IPS DF 6.9 (cell line): Measurements from ENCODE around the gene B3GAT1.

Experiments used
- DNase-seq: peaks from one replicate; pipeline ENCODE4 v3.0.0-alpha.2; 2013; ENCODE audit warnings: low read depth, low spot score
- H3K27ac ChIP-seq: one replicate; pipeline ENCODE4 v1.5.1; 2013; ENCODE audit warnings: low read length, control low read depth
- H3K27me3 ChIP-seq: 2 replicates; pipeline ENCODE4 v1.6.1; 2013; ENCODE audit warnings: mild to moderate bottlenecking, low read length; ENCODE audit not compliant: control insufficient read depth, insufficient read depth
- H3K36me3 ChIP-seq: 2 replicates; pipeline ENCODE4 v1.6.1; 2013; ENCODE audit warnings: low read length; ENCODE audit not compliant: control insufficient read depth, insufficient read depth
- H3K4me1 ChIP-seq: 2 replicates; pipeline ENCODE4 v1.6.1; 2013; ENCODE audit warnings: low read length; ENCODE audit not compliant: control insufficient read depth, insufficient read depth
- H3K4me3 ChIP-seq: 2 replicates; pipeline ENCODE4 v1.5.1; 2013; ENCODE audit warnings: mild to moderate bottlenecking, low read length
- H3K9me3 ChIP-seq: 2 replicates; pipeline ENCODE4 v1.6.1; 2013; ENCODE audit warnings: low read length, inconsistent platforms; ENCODE audit not compliant: control insufficient read depth, insufficient read depth
- WGBS: extraction: QIAGEN DNeasy Blood & Tissue Kit; methylation state at CpG from one replicate; pipeline ENCODE4 v1.1.7; 2013; ENCODE audit warnings: mixed read lengths, missing lambda C conversion rate; ENCODE audit not compliant: insufficient read length, insufficient coverage; 5-methylcytosine and 5-hydroxymethylcytosine counted together

Gene B3GAT1

DNA sequence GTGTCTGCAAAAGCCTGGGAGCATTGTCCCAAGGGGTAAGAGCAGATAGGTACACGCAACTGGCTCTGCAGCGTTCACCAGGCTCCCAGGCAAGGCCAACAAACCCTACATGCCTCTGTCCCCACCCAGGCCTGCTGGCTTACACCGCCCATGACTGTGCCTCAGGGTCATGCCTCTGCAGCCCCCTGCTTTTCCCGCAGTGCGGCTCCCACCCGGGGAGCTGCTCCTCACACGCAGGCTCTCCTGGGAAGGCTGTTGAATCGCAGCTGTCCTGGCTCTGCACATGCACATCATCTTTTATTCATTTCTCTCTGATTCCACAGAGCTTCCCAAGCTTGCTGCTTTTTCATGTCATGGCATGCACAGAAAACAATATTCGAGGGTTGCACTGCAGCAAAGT, 29.2 kb upstream of the B3GAT1 start:
- Histone ChIP-seq H3K27ac (no peak overlapping the region), H3K9me3 (no peaks in the 10 kb centered on the region), H3K36me3 (no peaks in the 10 kb centered on the region), H3K4me1 (peaks cover 3% of the 10 kb centered on the region), H3K4me3 (no peak overlapping the region), H3K27me3 (no peaks in the 10 kb centered on the region)
- WGBS, result no CpG with 5 or more reads among the region's 9 CpGs
- DNase-seq, result no peak

DNA sequence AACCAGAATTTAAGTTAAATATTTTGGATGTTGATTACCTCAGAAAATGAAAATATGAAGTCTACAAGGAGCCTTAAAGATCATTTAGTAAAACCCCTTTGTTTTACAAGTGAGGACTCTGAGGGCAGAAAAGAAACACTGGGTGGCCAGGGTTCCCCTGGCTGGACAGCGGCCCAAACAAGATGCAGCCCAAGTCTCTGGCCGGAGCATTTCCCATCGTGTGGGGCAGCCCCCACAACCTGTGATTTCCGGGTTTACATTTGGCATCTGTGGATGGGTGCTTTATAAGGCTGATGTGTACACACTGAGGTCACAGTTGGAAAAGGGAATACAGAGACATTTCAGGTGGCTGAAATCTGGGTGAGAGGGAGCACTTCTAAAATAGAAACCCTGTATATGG, 28.8 kb upstream of the B3GAT1 start:
- no CpG with 5 or more reads among the region's 4 CpGs for WGBS
- Histone ChIP-seq H3K9me3 (no peaks in the 10 kb centered on the region), H3K36me3 (no peaks in the 10 kb centered on the region), H3K27ac (no peak overlapping the region), H3K4me1 (peaks cover 3% of the 10 kb centered on the region), H3K4me3 (no peak overlapping the region), H3K27me3 (no peaks in the 10 kb centered on the region)
- no peak for DNase-seq

DNA sequence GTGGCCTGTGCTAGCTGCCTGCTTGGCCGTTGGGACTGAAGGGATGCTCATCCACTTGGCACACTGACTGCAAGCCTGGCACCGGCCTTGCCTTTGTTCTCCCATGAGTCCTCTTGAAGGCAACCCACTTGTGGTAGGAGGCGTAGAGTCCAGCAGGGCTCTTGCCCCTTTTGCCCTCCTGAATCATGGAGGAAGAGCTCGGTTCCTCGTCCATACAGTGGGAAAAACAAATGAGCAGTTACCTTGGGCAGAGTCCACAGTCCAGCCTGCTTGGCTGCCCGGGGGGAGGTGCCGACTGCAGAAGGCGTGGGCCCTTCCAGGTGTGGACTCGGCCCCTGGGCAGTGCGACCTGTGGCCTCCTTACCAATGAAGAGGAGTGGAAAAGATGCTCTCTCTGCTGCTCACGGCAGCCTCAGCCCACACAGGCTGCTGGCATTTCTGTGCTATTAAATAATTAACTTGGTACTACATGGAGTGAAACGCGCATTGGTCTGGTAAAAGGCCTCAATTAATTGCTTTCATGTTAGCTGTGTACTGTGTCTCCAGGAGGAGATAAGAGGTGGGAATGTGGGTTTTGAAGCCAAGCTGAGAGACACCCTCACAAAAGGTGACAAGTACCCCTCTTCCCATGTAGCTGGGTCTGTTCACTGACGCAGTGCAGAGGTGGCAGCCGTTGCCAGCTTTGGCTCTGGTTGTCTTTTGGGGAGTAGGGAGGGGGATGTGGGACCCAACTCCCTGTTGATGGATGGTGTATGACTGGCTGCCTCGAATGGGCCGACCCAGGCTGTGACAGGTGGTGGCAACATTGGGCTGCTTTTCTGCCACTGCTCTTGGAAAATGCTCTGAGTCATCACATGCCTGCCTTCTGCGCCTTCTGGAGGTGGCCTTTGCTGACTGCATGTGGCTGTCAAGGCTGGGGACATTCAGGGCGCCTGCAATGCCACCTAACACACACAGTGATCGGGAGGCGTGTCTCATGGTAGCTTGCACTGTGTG, 26.8 kb upstream of the B3GAT1 start:
- no peaks in the 10 kb centered on the region for H3K9me3 ChIP-seq

DNA sequence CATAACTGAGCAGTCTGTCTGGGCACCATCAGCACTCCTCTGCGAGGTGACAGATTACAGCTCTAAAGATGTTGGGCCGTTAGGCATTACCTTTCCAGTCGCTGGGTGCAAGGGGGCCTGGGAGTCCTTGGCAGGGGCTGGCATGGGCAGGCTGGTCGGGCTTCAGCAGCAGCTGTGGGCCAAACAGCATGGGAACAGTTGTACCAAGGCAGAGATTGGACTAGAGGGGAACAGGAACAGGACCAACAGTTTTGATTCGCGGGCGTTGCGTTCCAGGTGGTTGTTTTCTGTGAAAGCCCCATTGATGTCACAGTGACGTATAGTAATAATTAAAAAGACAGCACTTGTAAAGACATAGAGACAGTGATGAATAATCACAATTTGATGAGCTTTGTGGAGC, 25.8 kb upstream of the B3GAT1 start:
- no peak for DNase-seq
- Histone ChIP-seq H3K36me3 (no peaks in the 10 kb centered on the region), H3K9me3 (no peaks in the 10 kb centered on the region), H3K27ac (no peak overlapping the region), H3K4me3 (no peak overlapping the region), H3K4me1 (peaks cover 3% of the 10 kb centered on the region), H3K27me3 (no peaks in the 10 kb centered on the region)
- no CpG with 5 or more reads among the region's 9 CpGs for WGBS

More for the DNA sequence above, 26.8 kb upstream of the B3GAT1 start:
- no peak for DNase-seq
- no peak overlapping the region for H3K4me3 ChIP-seq
- H3K27ac ChIP-seq, result no peak overlapping the region
- H3K4me1 ChIP-seq, result peaks cover 3% of the 10 kb centered on the region
- H3K27me3 ChIP-seq, result no peaks in the 10 kb centered on the region
- no CpG with 5 or more reads among the region's 21 CpGs for WGBS
- no peaks in the 10 kb centered on the region for H3K36me3 ChIP-seq

DNA sequence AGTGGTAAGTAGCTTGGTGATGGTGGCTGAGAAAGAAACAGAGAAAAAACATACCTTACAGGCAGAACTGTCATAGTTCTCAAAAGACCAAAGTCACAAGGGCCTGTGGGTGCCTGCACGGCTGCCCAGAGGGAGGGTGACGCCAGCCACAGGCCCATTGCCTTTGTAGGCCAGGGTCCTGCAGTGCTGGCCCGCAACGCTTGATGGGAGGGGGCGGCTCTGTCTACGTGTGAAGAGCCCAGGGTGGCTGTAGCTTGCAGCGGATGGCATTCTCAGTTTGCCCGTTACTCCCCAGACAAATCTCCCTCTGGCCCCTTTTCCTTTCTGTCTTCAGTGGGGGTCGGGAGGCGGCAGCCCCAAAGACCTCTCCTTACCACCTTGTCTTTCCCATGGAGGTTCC, 24.7 kb upstream of the B3GAT1 start:
- no CpG with 5 or more reads among the region's 10 CpGs for WGBS

DNA sequence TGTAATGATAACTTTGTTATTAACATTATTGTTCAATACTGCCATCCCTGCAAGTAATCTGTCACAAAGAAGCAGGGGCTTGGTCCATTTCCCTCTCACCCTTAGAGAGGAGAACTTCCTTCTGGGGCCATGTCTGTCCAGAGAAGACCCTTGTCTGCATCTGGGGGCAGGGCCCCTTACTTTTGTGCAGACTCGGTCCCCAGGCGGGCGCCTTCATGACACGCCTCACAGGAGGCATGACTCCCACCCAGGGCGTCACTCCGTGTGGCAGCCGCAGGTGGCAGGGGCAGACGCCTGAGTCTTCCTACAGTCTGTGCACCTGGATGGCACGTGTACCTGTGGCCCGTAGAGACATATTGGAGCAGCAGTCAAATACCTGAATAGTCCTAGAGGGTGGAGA, 21.8 kb upstream of the B3GAT1 start:
- Histone ChIP-seq H3K27ac (no peak overlapping the region), H3K36me3 (no peaks in the 10 kb centered on the region), H3K4me1 (no peaks in the 10 kb centered on the region), H3K4me3 (no peak overlapping the region), H3K9me3 (no peaks in the 10 kb centered on the region), H3K27me3 (no peaks in the 10 kb centered on the region)
- WGBS, result no CpG with 5 or more reads among the region's 10 CpGs
- no peak for DNase-seq

More for the DNA sequence above, 24.7 kb upstream of the B3GAT1 start:
- no peak overlapping the region for H3K27ac ChIP-seq
- no peaks in the 10 kb centered on the region for H3K9me3 ChIP-seq
- no peak for DNase-seq
- no peaks in the 10 kb centered on the region for H3K27me3 ChIP-seq
- no peak overlapping the region for H3K4me3 ChIP-seq
- H3K4me1 ChIP-seq, result peaks cover 3% of the 10 kb centered on the region
- H3K36me3 ChIP-seq, result no peaks in the 10 kb centered on the region

DNA sequence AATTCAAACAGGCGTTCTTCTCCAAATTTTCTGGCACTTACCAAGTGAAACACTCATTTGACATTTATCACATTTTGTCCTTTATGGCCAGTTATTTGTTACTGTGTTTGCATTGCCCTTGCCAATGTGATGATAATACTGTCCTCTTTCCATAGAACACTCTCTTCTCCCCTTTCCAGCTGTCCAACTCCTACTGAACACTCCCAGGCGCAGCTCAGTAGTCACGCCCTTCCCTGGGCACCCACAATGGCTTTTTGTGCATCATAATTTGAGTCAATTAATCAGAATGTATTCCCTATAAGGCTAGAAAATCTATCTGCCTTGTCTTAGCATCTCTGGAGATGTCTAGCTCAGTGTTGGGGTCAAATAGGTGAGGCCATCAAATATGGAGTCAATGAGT, 21.2 kb upstream of the B3GAT1 start:
- Histone ChIP-seq H3K4me1 (no peaks in the 10 kb centered on the region), H3K4me3 (no peak overlapping the region), H3K9me3 (no peaks in the 10 kb centered on the region), H3K27ac (no peak overlapping the region), H3K27me3 (no peaks in the 10 kb centered on the region), H3K36me3 (no peaks in the 10 kb centered on the region)
- no CpG with 5 or more reads among the region's 3 CpGs for WGBS
- no peak for DNase-seq

DNA sequence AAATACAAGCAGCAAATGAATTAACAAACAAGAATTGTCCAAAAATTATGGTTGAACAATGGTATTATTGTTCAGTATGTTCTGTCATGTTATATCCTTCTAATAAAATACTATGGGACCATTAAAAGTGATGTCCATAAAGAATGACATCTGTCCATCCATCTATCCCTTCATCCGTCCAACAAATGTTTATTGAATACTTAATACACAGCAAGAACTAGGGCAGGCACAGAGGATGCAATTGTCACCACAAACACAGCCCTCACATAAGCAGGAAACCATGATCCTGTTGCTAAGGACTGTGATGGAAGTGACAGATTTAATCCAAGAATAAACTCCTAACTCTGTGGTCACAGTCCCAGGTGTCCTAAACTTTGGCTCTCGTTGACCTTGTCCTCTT, 20.7 kb upstream of the B3GAT1 start:
- H3K4me1 ChIP-seq, result no peaks in the 10 kb centered on the region
- no CpG with 5 or more reads among the region's 2 CpGs for WGBS
- DNase-seq, result no peak

DNA sequence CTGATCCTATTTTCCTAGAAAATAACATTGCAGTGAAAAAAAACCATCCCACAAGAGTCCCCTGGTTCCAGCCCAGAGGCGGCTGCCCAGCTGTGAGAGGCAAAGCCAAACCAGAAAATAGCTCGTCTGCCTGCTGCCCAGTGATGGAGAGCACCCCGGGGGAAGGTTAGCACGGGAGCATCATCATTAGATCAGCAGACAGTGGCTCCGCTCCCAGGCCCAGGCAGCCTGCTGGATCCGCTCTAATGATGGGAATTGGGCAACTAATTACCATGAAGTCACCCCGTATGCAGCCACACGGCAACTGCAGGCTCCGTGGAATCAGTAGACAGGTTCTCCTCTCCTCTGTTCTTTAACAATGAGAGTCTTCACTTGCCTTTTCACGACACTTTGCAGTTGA, 17.1 kb upstream of the B3GAT1 start:
- no peak overlapping the region for H3K4me3 ChIP-seq
- no CpG with 5 or more reads among the region's 10 CpGs for WGBS
- no peaks in the 10 kb centered on the region for H3K9me3 ChIP-seq
- no peak overlapping the region for H3K27ac ChIP-seq
- DNase-seq, result no peak
- no peaks in the 10 kb centered on the region for H3K36me3 ChIP-seq
- H3K4me1 ChIP-seq, result peaks cover 2% of the 10 kb centered on the region
- H3K27me3 ChIP-seq, result no peaks in the 10 kb centered on the region

More for the DNA sequence above, 20.7 kb upstream of the B3GAT1 start:
- Histone ChIP-seq H3K36me3 (no peaks in the 10 kb centered on the region), H3K4me3 (no peak overlapping the region), H3K27me3 (no peaks in the 10 kb centered on the region), H3K9me3 (no peaks in the 10 kb centered on the region), H3K27ac (no peak overlapping the region)

DNA sequence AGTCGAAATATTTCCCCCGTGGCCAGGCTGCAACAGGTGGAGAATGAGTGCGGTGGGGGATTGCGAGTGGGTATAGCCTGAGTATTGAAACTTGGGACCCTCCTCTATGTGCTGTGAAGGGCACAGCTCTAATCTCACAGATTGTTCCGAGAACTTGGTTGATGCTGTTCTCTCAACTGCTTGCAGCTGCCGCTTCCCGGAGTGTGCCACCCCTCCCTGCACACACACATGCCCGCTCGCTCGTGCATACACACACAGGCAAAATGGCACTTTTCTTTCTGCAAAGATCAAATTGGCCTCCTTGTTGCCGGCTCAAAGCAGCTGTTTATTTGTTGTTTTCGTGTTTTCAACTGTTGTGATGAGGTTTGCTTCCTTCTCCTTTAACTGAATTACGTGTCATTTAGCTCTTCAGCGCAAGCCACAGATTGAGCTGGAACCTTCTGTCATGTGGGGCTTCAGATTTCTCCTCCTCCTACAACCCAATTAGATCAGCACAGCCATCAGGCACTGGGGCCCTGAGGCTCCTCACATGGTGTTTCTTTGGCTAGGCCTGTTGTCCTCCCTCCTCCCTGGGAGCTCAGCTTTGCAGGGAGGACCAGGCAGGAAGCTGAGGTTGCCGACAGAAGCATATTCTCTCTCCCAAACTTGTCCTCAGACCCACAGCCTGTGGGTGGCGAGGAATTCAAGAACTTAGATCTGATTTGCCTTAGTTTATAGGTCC, 13.9 kb upstream of the B3GAT1 start:
- H3K36me3 ChIP-seq, result no peaks in the 10 kb centered on the region
- H3K9me3 ChIP-seq, result no peaks in the 10 kb centered on the region
- H3K27ac ChIP-seq, result no peak overlapping the region
- H3K4me1 ChIP-seq, result peaks cover 2% of the 10 kb centered on the region
- no peak overlapping the region for H3K4me3 ChIP-seq
- WGBS, result no CpG with 5 or more reads among the region's 16 CpGs
- DNase-seq, result no peak
- H3K27me3 ChIP-seq, result no peaks in the 10 kb centered on the region
